Stimulated activated CD4-positive, alpha-beta T cell treated with anti-CD3 and anti-CD28 coated beads, Interleukin-4, amount 100 ng/mL, for 48 hours (primary cell): ENCODE measurements around the gene PDGFA.
"Not testable (repeated sequence)": the region's sequence is repeated elsewhere in the genome, so short reads cannot be mapped to it uniquely, and the experiment has no call there.

Source experiments
- DNase-seq, 2 donors: peaks; one replicate each; pipeline ENCODE4 v3.0.0-alpha.2; 2020; ENCODE audit warnings: low read depth in 2 of 2

PDGFA gene

DNA sequence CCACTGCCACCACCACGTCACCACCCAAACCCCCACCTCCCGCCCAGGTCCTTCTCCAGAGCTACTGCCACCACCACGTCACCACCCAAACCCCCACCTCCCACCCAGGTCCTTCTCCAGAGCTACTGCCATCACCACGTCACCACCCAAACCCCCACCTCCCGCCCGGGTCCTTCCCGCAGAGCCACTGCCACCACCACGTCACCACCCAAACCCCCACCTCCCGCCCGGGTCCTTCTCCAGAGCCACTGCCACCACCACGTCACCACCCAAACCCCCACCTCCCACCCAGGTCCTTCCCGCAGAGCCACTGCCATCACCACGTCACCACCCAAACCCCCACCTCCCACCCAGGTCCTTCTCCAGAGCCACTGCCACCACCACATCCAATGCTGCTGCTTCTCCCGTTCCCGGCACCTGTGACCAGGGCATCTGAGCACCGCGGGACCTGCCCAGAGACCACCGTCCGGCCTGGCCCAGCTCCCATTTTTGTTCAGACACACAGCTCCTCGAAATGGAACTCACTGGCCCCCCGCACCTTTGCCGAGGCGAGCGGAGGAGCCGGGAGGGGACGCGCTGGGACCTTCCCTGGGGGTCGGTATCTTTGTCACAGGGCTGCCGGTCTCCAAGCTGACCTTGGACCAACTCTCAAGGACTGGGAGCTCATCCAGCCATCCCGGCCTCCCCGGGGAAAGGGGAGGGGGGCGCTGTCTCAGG, 32.7 kb upstream of the PDGFA start:
- not testable (repeated sequence) for DNase-seq

DNA sequence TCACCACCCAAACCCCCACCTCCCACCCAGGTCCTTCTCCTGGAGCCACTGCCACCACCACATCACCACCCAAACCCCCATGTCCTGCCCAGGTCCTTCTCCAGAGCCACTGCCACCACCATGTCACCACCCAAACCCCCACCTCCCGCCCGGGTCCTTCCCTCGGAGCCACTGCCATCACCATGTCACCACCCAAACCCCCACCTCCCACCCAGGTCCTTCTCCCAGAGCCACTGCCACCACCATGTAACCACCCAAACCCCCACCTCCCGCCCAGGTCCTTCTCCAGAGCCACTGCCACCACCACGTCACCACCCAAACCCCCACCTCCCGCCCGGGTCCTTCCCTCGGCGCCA, 31.9 kb upstream of the PDGFA start:
- DNase-seq, result not testable (repeated sequence)

DNA sequence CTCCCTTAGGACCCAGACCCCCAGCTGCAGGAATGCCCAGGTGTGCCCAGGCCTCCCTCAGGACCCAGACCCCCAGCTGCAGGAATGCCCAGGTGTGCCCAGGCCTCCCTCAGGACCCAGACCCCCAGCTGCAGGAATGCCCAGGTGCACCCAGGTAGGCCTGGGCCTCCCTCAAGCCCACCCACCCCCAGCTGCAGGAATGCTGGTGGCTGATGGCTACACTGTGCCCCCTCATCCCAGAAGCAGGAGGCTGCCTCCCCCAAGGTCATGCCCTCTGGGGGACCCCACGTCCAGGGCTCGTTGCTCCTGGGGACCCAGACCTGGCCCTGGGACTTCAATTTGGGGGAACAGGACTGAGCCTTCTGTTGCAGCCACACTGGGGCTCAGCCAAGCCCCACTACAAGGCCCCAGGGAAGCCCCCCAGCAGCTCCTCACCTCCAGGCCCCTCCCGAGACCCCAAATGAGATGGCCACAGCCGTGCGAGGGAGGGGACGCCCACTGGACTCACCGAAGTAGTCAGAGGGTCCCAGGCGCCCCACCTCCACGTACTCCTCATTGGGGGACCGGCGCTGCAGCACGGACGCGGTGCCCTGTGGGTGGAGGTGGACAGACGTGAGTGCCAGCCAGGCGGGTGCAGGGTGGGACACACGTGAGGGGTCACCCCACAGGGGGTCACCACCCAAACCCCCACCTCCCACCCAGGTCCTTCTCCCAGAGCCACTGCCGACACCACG, 31.4 kb upstream of the PDGFA start:
- no peak for DNase-seq

DNA sequence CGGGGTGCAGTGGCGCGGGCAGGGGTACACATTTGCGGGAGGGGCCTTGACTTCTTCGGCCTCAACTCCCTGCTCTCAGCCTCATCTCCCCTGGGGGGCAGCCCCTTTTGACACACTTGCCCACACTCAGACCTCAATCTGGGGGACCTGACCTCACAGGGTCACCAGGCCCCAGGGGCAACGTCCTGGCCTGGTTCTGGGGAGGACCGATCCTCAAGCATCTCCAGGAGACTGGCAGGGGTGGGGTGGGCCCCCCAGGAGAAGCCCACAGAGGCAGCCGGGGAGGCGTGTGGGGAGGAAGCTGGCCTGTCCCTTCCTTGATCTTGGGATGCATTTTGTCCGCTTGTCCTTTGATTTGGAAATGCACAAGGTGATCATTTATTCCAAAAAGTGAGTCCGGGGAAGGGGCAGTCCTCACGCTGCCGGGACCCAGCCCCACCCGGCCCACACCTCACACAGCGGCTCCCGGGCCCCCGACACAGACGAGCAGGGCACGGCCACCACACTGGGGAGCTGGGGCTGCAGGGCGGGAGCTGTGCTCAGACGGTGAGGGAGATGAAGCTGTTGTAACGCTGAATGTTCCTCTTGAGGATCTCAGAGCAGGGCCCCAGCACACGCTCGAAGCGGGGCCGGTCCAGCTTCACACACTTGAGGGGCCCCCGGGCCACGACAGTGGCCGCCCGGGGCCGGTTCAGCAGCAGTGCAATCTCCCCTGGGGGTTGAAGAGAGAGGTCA, 30.4 kb upstream of the PDGFA start:
- DNase-seq, result no peak

DNA sequence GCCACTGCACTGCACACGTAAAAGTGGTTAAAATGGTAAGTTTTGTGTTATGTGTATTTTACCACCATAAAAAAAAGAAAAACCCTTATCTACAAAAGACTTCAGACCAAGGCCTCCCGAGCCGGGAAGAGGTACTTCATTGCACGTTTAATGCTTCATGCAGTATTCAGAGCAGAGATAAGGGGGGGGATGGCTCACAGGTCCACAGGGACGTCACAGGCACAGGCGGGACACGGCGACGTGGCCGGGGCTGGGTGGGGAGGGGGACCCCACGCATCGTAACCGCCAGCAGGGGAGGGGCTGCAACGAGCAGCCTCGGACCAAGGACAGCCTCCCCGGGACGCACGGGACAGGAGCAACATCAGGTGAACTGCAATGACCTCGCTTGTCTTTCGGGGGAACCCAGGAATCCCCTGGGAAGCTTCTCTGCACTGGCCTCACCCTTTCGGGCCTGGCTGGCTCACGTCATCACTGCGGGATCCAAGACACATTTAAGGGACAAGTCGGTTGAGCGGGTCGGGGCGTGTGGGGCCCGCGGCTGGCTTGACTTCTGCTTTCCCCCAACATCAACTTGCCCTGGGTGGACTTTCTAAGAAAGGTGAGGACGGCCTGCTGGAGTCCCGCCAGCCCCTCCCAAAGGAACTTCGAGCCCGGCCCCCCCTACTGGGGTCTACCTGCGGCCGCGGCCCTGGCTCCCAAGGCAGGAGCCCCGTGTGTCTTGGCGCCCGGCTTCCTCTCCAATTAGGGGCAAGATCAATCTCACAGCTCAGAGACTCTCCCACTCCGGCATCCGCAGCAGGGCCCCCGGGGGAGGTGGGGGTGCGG, 29.6 kb upstream of the PDGFA start:
- no peak for DNase-seq

DNA sequence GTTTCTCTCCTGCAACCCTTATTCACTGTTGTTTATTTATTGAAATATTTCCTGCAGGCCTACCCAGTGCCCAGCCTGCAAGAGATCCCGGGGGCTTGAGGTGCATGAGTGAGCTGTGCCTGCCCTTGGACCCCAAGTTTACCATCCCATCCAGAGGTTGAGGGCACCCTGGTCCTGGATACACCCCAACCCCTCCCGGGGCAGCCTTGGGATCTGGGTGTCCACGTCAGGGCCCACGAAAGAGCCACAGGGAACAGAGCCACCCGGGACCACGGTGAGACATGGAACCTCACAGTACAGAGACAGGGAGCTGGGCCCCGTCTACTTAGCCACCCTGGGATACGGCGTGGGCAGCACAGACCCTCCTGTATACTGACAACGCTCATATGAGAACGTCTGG, 28.8 kb upstream of the PDGFA start:
- DNase-seq, result no peak

DNA sequence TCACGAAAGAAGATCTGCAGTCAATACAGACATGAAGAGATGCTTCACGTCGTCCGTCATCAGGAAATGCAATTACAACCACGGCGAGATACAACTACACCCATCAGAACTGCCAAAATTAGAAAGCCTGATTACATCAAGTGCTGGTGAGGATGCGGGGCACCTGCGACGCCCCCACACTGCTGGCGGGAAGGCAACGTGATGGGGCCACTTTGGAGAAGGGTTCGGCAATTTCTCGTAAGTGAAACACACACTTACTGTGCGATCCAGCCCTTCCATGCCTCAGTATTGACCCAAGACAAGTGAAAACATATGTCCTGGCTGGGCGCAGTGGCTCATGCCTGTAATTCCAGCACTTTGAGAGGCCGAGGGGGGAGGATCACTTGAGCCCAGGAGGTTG, 25.8 kb upstream of the PDGFA start:
- DNase-seq, result no peak

DNA sequence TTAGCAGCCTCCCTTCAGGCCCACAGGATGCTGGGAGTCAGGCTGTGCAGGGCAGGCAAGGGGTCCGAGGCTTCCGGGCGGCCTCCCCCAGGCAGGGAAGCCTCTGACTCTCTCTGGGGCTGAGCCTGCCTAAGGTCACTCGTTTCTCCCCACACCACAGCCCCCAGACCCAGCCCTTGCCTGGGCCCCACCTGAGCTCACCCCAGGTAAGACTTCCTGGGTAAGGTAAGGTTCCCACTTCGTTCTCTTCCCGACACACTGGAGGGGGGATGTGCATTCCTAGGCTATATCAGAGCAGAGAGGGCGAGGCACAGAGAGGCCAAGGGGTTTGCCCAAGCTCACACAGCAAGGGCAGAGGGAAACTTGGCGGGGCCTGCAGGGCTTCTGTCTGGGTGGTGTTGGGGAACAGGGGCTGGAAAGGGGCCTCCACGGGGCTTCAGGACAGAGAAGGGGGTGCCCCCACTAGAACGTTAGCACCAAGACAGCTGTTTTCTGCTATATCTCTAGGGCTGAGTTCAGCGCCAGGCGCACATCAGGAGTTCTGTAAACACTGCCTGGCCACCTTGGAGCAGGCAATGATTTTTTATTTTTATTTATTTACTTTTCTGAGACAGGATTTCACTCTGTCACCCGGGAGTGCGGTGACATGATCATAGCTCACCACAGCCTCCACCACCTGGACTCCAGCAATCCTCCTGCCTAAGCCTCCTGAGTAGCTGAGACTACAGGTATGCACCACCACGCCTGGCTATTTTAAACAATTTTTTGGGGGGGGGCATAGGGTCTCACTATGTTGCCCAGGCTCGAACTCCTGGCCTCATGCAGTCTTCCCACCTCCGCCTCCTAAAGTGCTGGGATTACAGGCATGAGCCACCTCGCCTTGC, 24.9 kb upstream of the PDGFA start:
- DNase-seq, result no peak

DNA sequence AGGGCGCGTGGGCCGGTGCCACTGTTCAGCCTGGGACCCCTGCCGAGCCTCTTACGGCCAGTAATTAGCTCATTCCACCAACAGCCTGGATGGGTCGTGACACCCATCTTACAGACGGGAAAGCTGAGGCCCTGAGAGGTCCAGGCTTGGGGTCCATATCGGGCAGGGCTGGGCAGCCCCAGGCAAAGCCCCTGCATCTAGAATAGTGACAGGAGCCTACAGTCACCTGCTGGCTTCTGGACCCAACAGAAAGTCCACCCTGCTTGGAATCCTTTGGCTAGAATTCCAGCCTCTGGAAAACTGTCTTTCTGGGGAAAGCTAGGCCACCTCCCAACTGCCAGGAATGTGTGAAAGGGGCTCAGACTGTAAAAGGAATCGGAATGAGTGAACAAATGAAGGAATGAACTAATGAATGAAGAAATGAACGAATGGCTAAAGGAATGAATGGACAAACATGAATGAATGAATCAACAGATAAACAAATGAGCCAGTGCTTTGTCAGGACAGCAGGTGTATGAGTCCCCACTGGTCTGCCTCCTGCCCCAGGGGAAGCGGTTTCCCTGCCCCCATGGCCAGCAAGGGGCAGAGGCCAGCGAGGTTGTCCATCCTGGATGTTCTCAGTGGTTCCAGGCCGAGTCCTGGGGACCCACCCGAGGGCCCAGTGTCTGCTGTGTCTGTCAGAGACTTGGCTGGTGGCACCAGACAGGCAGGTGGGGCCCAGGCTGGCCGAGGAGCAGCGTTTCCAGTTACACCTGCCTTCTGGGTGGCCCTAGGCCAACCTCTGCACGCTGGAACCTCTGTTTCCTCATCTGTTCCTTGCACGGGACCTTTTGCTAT, 24.1 kb upstream of the PDGFA start:
- no peak for DNase-seq

DNA sequence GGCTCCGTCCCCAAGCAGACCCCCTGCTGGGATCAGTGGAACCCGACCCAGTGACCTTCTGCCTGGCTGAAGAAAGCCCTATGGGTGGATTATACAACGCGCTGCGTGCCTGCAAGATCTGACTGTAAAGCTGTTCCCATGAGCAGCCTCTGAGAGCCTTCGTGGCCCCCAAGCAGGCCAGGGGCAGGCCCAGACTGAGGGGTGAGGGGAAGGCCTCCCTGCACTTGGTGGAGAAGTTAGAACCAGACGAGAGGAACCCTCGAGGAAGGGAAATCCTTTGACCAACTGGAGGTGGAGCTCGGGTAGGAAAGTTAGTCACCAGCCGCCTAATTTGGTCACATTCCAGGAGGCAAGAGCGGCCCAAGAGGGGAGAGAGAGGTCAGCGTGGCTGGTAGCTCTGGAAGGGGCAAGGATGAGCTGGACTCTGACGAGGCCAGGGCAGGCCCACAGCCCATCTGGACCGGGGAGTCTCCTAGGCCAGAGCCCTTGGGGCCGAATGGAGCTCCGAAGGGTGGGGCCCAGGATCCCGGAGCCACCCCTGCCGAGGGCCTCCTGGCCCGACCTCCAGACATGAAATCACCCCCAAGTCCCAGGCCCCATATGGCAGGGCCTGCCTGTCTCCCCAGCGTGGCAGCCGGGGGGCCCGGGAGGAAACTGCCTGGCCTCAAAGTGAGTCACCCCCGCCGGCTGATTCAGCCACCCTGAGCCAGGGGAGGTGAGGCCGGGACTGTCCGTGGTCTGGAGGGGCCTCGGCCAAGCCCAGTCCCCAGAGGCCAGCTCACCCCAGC, 23.3 kb upstream of the PDGFA start:
- no peak for DNase-seq

DNA sequence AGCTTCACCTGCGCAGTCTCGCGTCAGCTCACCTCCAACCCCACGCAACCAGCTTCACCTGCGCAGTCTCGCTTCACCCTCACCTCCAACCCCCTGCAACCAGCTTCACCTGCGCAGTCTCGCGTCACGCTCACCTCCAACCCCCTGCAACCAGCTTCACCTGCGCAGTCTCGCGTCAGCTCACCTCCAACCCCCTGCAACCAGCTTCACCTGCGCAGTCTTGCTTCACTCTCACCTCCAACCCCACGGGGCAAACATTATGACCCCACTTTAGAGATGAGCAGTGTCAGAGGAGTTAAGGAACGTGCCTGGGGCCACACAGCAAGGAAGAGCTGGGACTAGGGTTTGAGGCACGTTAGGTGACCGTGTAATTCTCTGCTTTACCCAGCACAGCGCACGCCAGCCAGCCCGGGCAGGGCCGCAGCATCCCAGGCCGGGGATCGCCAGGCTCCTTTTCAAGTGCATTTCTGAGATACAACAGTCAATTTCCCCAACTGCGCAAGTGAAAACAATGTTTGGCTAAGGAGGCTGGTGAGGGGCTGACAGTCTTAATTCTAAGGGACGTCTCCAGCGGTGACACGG, 22.6 kb upstream of the PDGFA start:
- no peak for DNase-seq

DNA sequence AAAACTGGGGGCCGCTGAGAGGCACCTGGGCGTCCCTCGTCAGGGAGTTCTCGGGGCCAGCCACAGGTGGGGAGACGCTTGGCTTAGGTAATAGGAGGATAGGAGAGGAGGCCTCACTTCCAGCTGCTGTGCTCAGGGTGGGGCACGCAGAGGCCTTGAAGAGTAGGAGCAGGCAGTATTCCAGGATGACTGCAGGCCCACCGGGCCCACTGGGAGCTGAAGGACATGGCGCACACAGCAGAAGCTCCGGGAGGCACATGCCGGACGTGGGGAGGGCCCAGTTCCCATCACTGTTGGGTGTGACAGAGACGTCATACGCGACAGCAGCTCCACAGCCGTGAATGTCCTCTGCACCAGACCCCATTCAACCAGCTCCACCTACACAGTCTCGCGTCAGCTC, 22.0 kb upstream of the PDGFA start:
- no peak for DNase-seq

DNA sequence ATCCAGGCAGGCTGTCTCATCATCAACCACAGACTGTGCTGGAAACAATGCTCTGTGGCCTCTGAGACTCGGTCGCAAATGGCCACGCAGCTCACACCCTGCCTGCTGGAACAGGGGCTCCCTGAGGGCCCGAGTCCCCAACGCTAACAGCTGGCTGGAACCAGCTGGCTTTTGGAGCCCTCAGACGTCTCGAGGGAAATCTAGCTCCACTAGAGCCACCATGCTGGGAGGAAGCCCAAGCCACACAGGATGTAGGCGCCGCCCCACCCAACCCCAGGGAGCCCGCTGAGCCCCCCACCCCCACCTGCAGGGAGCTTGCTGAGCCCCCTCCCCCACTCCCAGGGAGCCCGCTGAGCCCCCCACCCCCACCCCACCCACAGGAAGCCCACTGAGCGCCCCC, 21.4 kb upstream of the PDGFA start:
- DNase-seq, result no peak

DNA sequence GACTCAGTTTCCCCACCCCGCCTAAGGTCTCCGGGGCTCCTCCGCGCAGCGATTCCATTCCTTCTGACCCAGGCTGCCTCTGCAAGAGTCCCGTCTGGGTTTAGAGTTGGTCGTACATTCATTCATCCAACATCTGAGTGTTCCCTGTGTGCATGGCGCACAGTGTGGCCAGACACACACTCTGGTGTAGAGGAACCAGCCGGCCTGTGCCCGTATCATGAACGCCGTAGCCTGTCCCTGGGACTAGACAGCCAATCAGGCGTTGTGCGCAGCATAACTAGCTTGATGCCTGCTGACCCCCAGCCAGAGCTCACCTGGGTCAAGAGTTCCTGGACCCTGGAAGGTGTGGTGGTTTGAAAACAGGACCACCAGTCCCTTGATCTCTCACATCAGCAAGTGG, 20.9 kb upstream of the PDGFA start:
- no peak for DNase-seq

DNA sequence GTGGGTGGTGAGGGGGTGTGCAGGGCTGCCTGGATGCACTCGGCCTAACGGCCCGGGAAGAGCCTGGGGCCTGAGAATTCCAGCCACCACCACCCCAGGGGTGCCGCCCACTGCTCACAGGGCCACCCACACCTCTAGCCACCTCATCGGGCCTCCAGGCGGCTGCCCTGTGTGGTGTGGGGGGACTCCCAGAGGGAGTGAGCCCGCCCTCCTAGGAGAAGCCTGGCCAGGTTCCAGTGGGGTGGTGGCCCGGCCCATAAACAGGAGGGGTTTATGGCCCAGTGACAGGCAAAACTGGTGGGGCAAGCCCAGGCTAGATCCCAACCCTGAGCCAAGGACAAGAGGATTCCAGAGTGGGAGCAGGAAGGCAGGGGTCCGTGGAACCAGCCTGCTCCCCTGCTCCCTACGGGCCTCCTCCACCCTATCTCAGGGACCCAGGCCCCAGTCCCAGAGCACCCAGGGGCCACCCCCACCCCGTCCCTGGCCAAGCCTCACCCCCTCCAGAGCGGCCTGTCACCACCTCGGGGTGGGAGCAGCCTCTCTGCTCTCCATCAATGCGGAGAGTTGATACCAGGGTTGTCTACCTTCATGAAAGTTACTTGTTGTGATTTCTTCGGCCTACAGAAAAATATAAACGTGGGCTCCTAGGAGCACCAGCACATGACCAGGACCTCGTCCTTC, 20.2 kb upstream of the PDGFA start:
- DNase-seq, result no peak

DNA sequence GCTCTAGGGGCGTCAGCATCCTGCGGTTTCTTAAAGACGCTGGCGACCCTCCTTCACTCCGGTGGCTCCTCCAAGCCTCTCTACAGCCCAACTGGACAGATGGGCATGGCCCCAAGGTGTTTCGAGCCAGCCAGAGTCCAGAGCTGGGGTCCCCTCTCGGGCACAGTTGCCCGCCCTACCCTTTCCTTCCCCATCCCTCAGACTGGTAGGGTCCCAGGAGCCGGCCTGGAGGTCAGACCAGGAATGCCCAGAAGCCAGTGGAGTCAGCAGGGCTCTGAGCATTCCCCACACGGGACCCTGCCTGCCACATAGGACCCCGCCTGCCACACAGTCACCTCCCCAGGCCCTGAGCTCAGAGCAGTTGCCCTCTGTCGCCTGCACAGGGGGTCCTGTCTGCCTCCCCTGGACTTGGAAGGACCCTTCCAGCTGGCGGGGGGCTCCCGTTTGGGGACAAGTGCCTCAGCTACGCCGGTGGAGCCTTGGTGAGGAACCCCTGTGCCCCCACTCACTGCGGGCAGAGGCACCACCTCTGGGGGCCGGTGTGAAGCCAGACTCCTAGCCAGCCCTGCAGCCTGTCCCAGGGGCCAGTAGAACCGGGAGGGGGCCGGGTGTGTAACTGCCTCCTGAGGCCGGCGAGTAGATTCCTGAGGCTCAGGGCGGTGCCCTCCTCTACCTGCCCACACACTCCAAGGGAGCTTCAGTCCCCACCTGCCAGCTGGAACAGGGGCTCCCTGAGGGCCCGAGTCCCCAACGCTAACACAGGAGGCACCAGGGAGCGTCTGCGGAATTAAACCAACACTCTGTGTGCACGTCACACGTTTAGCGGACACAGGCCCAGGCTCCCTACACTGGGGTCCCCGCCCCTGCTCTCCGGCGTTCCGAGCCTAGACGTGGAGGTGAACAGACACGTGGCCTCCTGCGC, 19.4 kb upstream of the PDGFA start:
- no peak for DNase-seq

DNA sequence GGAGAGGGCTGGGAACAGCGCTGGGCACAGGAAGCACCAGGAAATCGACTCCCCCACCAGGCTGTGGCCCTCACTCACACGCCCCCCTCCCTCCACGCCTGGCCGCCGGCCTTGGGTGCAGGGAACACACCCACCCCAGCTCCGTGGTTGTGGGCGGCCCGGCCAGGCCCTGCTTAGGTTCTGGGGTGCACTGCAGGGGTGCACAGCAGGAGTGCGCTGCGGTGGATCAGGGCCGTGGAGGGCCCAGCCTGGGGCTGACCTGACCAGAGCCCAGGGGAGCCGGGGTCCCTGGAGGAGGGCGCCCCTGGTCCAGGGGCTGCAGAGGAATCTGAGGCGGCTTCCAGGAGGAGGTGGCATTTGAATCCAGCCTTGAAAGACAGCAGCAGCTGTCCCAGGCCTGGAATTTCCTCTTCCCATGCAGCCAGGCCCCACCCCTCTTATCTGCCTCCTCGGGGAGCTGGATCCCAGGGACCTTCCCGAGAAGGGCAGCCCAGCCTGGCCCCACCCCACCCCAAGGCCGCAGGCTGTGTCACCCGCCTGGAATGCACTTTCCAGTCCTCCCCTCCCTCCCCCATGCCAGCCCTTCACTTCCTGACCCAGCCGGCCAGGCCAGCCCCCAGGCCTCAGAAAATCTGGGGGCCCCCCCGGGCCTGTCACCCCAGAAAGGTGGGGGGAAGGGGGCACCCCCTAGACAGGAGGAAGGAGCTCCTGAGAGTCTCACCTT, 18.4 kb upstream of the PDGFA start:
- DNase-seq, result no peak
